Stimulated activated CD4-positive, alpha-beta T cell treated with anti-CD3 and anti-CD28 coated beads, TNF-alpha, amount 100 ng/mL, for 48 hours (primary cell): ENCODE results near the gene PEG3.
"Not testable (repeated sequence)": the region's sequence is repeated elsewhere in the genome, so short reads cannot be mapped to it uniquely, and the experiment has no call there.

Source experiments
- DNase-seq, 3 donors: peaks; one replicate each; pipeline ENCODE4 v3.0.0-alpha.2; 2020; ENCODE audit warnings: low read depth in 3 of 3

PEG3 gene

GRCh38 chr19:56840451-56841192, at the start of gene PEG3, which contains the start of gene ZIM2:
TSS of gene PEG3 (minus strand) at chr19:56840726. CDS start at chr19:56824655, 16,071 bp downstream.
TSS of gene ZIM2 (minus strand) at chr19:56840726. CDS start at chr19:56824277, 16,449 bp downstream.
- DNase-seq: no peak

- no peak for DNase-seq
These were observed 44.9 kb upstream of the PEG3 start for GRCh38 chr19:56885173-56885985.

- DNase-seq: no peak
These were observed 43.9 kb upstream of the PEG3 start for GRCh38 chr19:56884441-56884840.

GRCh38 chr19:56880592-56881190, 40.2 kb upstream of the PEG3 start:
- DNase-seq: no peak

- DNase-seq: no peak
These were observed 36.7 kb upstream of the PEG3 start for GRCh38 chr19:56877069-56877715.

GRCh38 chr19:56875717-56876116, 35.2 kb upstream of the PEG3 start:
- DNase-seq: no peak

GRCh38 chr19:56874530-56874929, 34.0 kb upstream of the PEG3 start:
- no peak for DNase-seq

GRCh38 chr19:56873493-56873892, 33.0 kb upstream of the PEG3 start:
- no peak for DNase-seq

- DNase-seq: no peak
These were observed 29.4 kb upstream of the PEG3 start for GRCh38 chr19:56869886-56870285.

- DNase-seq: no peak
These were observed 27.9 kb upstream of the PEG3 start for GRCh38 chr19:56868446-56868845.

- no peak for DNase-seq
These were observed 26.0 kb upstream of the PEG3 start for GRCh38 chr19:56866538-56866937.

- DNase-seq: no peak
These were observed 24.1 kb upstream of the PEG3 start for GRCh38 chr19:56864443-56865125.

GRCh38 chr19:56862741-56863140, 22.2 kb upstream of the PEG3 start:
- no peak for DNase-seq

- DNase-seq: not testable (repeated sequence)
These were observed 19.9 kb upstream of the PEG3 start for GRCh38 chr19:56860409-56860808.

- no peak for DNase-seq
These were observed 17.5 kb upstream of the PEG3 start for GRCh38 chr19:56858026-56858425.

GRCh38 chr19:56856822-56857221, 16.3 kb upstream of the PEG3 start:
- no peak for DNase-seq

- not testable (repeated sequence) for DNase-seq
These were observed 11.8 kb upstream of the PEG3 start for GRCh38 chr19:56852361-56852760.

- no peak for DNase-seq
These were observed 7.6 kb upstream of the PEG3 start for GRCh38 chr19:56848166-56848565.

- DNase-seq: no peak
These were observed 1.9 kb upstream of the PEG3 start for GRCh38 chr19:56842412-56842811.

- DNase-seq: no peak
These were observed 642 bp upstream of the PEG3 start for GRCh38 chr19:56841193-56841543.

- no peak for DNase-seq
These were observed 675 bp downstream of the PEG3 start for GRCh38 chr19:56839652-56840450.
